ENCODE data around the gene ARHGEF28. TPM values are rescaled to one million over a fixed set of nuclear protein-coding genes. Genes with fewer than 3 reads are reported as not detected.

The ARHGEF28 gene
- total RNA-seq, 1 donor from 2014 or later = 2.1 TPM

DNA sequence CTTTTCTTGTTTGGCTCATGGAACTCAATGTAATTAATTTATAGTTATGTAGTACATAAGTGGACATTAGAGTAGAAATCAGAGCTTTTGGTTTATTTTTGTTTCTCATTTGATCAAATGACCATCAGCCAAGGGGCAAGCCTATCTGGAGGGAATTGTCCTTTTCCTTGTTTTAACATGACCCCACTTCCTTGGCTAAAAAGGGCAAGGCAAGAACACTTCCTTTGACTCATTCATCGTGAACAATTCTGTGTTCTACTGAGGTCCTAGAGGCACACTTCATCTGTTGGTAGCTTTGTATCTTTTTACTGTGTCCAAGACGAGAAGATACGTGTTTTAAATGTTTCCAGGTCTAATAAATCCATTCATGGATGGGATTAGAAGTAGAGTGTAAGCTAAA, 148.9 kb downstream of the ARHGEF28 start:
- H3K27ac ChIP-seq (replicated peaks) = no peak overlapping the region
- DNase-seq = no peak
- H3K4me3 ChIP-seq = no peak overlapping the region
- no peaks in the 10 kb centered on the region for H3K27me3 ChIP-seq (ENCODE audit: low read depth)
- H3K36me3 ChIP-seq = no peaks in the 10 kb centered on the region
- TF ChIP-seq, protein P1, sequence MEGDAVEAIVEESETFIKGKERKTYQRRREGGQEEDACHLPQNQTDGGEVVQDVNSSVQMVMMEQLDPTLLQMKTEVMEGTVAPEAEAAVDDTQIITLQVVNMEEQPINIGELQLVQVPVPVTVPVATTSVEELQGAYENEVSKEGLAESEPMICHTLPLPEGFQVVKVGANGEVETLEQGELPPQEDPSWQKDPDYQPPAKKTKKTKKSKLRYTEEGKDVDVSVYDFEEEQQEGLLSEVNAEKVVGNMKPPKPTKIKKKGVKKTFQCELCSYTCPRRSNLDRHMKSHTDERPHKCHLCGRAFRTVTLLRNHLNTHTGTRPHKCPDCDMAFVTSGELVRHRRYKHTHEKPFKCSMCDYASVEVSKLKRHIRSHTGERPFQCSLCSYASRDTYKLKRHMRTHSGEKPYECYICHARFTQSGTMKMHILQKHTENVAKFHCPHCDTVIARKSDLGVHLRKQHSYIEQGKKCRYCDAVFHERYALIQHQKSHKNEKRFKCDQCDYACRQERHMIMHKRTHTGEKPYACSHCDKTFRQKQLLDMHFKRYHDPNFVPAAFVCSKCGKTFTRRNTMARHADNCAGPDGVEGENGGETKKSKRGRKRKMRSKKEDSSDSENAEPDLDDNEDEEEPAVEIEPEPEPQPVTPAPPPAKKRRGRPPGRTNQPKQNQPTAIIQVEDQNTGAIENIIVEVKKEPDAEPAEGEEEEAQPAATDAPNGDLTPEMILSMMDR (IDR thresholded peaks at IDR 0.05; ENCODE audit: borderline replicate concordance) = no peak
- H3K9me3 ChIP-seq (replicated peaks) = peaks cover under 1% of the 10 kb centered on the region
- no peaks in the 10 kb centered on the region for H3K4me1 ChIP-seq
- intact Hi-C loops (cut with micrococcal nuclease) = no loop called here

DNA sequence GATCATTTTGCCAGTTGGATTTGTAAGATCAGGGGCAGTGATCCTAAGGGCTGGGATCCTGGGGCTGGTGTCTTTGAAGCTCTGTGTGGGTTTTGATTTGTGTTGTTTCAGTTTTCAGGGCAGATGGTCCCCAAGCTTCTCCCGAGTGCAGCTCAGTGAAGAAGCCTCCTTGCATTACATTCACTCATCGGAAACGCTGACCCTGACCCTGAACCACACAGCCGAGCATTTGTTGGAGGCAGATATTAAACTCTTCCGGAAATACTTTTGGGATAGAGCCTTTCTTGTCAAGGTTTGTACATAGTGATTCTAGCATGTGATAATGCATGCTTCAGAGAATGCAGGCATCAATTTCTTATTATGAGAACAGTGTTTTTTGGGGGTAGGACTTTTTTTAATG, 150.4 kb downstream of the ARHGEF28 start:
- H3K9me3 ChIP-seq (replicated peaks) = no peaks in the 10 kb centered on the region
- no peaks in the 10 kb centered on the region for H3K4me1 ChIP-seq
- no peak overlapping the region for H3K4me3 ChIP-seq
- TF ChIP-seq, protein P1 (IDR thresholded peaks at IDR 0.05; ENCODE audit: borderline replicate concordance) = no peak
- no peak overlapping the region for H3K27ac ChIP-seq (replicated peaks)
- DNase-seq = no peak
- H3K36me3 ChIP-seq = no peaks in the 10 kb centered on the region
- intact Hi-C loops (cut with micrococcal nuclease) = no loop called here
- no peaks in the 10 kb centered on the region for H3K27me3 ChIP-seq (ENCODE audit: low read depth)

DNA sequence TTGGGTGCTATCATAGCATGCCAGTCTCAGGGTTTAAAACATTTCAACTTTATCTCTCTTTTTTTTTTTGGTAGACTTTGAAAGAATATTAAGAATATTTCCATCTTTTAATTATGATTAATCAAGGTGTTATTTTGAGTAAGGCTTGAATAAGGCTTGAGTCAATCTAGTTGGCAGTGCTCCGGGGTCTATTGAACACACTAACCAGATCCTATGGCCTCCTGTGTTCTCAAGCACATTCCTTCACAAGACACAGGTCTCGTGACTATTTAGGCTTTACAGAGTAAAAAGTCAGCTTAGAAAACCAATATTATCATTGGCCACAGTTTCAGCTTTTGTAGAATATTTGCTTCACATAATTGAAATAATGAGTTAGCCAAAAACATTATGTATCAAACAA, 151.2 kb downstream of the ARHGEF28 start:
- Histone ChIP-seq H3K36me3 (no peaks in the 10 kb centered on the region), H3K9me3 (replicated peaks) (no peaks in the 10 kb centered on the region), H3K27ac (replicated peaks) (no peak overlapping the region), H3K4me1 (no peaks in the 10 kb centered on the region), H3K4me3 (no peak overlapping the region), H3K27me3 (ENCODE audit: low read depth) (no peaks in the 10 kb centered on the region)
- intact Hi-C loops (cut with micrococcal nuclease) = no loop called here
- TF ChIP-seq, protein P1 (IDR thresholded peaks at IDR 0.05; ENCODE audit: borderline replicate concordance) = no peak
- no peak for DNase-seq

DNA sequence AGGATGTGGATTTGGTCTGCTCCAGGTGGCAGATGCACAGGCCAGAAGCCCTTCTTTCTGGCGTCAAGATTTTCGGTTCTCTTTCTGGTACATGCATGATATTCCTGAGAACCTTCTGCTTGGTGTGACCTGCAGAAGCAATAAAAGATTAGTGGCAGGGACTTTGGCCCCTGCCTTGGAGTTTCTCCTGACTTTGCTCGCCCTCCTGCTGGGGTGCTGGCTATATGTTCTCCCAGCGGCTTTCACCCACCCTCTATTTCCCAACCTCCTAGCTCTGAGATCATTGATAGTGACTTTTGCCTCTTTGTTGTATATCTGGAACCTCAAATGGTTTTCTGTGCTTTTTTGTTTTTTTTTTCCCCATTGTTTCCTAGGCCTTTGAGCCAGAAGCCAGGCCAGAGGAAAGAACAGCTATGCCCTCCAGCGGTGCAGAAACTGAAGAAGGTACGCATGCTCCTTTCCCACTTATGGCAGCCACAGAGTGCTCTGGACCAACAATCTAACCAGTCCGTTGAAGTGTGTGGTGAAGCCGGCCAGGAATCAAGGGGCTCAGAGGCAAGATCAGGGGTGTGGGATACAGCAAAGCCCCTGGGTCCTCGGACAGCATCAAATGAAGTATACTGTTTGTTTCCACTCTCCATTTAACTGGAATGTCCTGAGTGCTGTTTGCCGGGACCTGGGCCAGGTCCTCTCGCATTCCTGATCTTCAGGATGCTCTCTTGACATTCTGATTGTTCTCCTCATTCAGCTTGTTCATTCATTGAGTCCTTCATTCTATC, 154.5 kb downstream of the ARHGEF28 start:
- DNase-seq = no peak
- H3K27me3 ChIP-seq (ENCODE audit: low read depth) = peaks cover 5% of the 10 kb centered on the region
- no peak overlapping the region for H3K4me3 ChIP-seq
- intact Hi-C loops (cut with micrococcal nuclease) = no loop called here
- no peaks in the 10 kb centered on the region for H3K9me3 ChIP-seq (replicated peaks)
- TF ChIP-seq, protein P1 (IDR thresholded peaks at IDR 0.05; ENCODE audit: borderline replicate concordance) = peak; percentile 26
- H3K27ac ChIP-seq (replicated peaks) = no peak overlapping the region
- no peaks in the 10 kb centered on the region for H3K4me1 ChIP-seq
- no peaks in the 10 kb centered on the region for H3K36me3 ChIP-seq

DNA sequence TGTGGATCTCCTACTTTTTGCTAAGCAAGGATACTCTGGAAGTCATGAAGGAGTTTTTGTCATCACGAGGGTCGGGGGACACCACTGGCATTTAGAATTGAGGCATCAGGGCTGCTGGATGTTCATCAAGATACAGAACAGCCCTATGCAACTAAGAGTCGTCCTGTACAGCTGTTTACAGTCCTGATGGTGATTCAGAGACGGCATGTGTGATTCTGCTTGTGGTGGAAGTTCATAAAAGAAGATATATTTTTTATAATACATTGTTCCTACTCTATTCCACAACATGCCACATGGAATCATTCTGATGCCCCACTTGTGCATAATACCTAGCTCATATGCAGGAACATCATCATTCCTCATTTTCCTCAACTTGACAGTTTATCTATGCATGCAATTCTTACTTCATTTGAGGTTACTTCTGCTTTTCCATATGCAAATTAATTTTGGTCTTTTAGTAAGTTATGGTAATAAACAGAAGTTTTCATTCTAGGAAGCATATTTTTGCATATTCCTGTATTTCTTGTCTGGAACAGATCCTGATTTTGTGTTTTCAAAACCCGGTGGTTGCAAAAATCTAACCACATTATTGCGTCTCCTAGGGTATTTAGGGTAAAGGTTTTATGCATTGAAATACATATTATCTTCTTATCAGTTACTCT, 155.2 kb downstream of the ARHGEF28 start:
- no peaks in the 10 kb centered on the region for H3K4me1 ChIP-seq
- intact Hi-C loops (cut with micrococcal nuclease) = no loop called here
- DNase-seq = no peak
- H3K4me3 ChIP-seq = no peak overlapping the region
- no peaks in the 10 kb centered on the region for H3K9me3 ChIP-seq (replicated peaks)
- no peaks in the 10 kb centered on the region for H3K36me3 ChIP-seq
- TF ChIP-seq, protein P1 (IDR thresholded peaks at IDR 0.05; ENCODE audit: borderline replicate concordance) = no peak
- H3K27me3 ChIP-seq (ENCODE audit: low read depth) = peaks cover 6% of the 10 kb centered on the region
- H3K27ac ChIP-seq (replicated peaks) = no peak overlapping the region
